Activated gamma-delta T cell treated with Interleukin-2 at 50 U/mL for 16 hours (primary cell): ENCODE measurements around the gene GLRA1.
"Not testable (repeated sequence)": the region's sequence is repeated elsewhere in the genome, so short reads cannot be mapped to it uniquely, and the experiment has no call there.

ENCODE experiments used
- DNase-seq: peaks from one replicate; pipeline ENCODE4 v3.0.0-alpha.2; 2020

GLRA1 gene

DNA sequence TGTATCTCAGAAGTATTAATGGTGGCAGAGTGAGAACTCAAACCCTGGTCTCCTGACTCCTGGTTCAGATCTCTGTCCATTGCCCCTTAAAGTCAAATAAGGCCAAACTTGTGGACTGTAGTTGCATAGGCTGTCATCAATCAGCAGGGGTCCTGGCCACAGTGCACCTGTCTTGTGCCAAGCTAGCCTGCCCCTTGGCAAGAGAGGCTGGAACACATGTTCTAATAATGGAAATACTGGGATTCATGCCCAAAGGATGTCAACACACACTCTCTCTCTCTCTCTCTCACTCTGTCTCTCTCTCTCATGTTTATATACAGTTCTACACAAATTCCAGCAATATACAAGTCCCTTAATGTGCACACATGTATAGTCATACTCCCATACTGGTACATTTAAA, 44.3 kb downstream of the GLRA1 start:
- no peak for DNase-seq

DNA sequence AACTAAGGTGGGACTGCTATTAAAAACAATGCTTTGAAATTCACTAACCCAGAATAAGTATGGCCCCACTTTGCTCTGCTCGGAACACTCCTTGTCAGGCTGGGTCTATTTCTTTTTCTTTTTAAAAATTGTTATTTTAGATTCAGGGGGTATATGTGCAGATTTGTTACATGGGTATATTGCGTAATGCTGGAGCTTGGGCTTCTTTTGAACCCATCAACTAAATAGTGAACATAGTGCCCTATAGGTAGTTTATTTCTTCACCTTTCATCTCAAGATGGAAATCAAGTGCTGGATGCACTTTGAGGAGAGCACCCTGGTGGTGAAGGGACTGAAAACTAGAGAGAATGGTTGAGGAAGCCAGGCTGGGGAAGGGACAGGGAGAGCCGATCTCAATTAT, 51.0 kb downstream of the GLRA1 start:
- no peak for DNase-seq

DNA sequence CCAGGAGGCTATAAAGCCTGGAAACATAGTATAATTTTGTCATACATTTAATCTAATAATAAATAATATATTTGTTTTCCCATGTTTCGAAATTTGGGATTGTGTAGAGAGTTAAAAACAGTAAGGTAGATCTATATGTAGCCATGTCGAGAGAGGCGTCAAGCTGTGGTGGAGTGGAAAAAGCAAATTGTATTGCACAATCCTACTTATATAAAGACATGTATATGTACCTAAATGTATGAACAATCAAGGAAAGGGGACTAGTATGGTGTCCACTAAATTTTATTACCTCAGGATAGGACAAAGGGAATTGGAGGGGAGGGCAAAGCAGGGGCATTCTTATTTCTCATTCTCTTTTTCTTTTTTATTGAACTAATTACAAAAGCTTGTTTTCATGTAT, 52.0 kb downstream of the GLRA1 start:
- no peak for DNase-seq

GRCh38 chr5:151870820-151871219, 53.8 kb downstream of the GLRA1 start:
- no peak for DNase-seq

- DNase-seq, result no peak
These were observed 54.4 kb downstream of the GLRA1 start for GRCh38 chr5:151870271-151870670.

DNA sequence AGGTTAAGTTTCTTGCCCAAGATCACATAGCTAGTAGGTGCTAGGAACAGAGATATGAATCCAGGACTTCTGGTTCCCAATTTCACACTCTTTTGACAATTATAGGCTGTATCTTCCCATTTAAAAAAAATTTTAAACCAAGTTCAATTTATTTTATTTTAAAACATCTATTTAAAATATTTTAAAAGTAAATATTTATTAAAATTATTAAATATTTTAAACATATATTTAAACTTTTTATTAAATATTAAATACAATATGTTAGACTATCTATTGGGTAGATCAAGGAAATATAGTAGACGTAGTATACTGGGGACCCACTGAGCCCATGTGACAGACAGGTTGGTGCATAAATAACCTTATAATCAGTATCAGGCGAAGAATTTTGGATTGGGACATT, 54.8 kb downstream of the GLRA1 start:
- DNase-seq, result no peak

GRCh38 chr5:151868451-151868850, 56.2 kb downstream of the GLRA1 start:
- DNase-seq, result no peak

DNA sequence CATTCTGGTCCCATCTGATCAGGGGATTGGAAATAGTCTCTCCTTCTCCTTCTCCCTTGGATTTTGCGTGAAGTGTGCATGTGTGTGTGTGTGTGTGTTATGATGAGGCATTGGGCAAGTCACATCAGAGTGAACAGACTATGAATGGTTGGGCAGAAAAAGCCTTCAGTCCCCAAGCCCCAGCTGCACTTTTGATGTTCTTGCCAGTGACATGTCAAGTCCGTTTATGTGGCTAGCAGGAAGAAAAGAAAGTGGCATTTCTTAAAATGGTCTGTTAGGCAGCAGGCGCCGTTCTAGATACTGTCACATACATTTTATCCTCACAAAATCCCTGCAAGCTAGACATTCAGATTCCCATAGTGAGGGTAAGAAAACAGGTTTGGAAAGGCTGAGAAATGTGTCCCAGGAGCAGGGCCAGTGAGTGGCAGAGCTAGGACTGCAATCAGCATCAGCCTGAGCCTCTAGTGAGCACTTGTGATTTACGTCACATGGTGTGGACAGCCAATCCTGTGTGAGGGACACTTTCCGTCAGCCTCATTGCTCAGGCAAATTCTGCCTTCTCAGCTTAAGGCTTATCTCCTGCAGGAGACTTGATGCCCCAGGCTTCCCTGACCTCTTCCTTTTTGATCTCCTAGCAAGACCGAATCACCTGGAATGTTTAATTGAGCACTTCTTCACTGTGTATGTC, 60.4 kb downstream of the GLRA1 start:
- DNase-seq, result no peak

GRCh38 chr5:151863566-151863965, 61.1 kb downstream of the GLRA1 start:
- DNase-seq, result no peak

DNA sequence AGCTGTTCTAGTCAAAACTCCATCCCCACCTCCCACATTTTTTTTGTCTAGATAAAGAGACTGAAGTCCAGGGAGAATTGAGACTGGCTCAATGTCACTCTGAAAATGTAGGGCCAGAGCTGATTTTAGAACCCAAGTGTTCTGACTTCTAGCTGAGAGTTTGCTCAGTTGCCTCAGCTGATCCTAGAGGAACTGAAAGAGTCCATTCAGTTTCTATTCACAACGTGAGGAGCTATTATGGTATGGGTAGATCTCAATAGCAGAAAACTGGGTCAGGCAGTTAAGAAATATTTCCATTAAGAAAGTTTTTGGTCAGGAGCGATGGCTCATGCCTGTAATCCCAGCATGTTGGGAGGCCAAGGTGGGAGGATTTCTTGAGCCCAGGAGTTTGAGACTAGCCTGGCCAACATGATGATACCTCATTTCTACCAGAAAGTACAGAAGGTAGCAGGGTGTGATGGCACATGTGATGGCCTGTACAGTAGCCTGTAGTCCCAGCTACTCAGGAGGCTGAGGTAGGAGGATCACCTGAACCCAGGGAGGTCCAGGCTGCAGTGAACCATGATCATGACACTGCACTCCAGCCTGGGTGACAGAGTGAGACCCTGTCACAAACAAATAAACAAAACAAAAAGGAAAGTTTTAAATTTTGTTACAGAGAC, 61.7 kb downstream of the GLRA1 start:
- no peak for DNase-seq

DNA sequence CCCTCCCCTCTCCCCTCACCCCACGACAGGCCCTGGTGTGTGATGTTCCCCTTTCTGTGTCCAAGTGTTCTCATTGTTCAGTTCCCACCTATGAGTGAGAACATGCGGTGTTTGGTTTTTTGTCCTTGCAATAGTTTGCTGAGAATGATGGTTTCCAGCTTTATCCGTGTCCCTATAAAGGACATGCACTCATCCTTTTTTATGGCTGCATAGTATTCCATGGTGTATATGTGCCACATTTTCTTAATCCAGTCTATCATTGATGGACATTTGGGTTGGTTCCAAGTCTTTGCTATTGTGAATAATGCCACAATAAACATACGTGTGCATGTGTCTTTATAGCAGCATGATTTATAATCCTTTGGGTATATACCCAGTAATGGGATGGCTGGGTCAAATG, 63.8 kb downstream of the GLRA1 start:
- not testable (repeated sequence) for DNase-seq

GRCh38 chr5:151856861-151857260, 67.8 kb downstream of the GLRA1 start:
- DNase-seq, result no peak

DNA sequence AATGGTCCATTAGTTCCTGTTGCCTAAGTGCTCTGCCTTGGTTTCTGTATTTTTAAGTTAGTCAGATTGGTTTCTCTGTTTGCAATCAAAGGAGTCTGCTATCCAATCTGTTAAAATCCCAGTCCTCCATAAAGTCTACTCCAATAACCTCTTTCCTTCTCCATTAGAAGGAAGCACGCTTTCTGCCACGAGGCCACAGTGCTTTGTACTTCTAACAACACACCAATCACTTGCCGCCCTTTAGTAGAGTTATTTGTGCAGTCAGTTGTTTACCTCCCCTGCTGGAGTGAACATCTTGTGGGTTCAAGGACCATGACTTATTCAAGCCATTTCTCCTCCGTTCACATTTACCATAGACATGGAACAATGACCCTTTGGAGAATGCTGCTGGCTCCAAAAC, 69.0 kb downstream of the GLRA1 start:
- DNase-seq, result no peak

GRCh38 chr5:151847871-151848270, 76.8 kb downstream of the GLRA1 start:
- no peak for DNase-seq

GRCh38 chr5:151846765-151847164, 77.9 kb downstream of the GLRA1 start:
- no peak for DNase-seq

GRCh38 chr5:151832843-151833242, 91.8 kb downstream of the GLRA1 start:
- not testable (repeated sequence) for DNase-seq

DNA sequence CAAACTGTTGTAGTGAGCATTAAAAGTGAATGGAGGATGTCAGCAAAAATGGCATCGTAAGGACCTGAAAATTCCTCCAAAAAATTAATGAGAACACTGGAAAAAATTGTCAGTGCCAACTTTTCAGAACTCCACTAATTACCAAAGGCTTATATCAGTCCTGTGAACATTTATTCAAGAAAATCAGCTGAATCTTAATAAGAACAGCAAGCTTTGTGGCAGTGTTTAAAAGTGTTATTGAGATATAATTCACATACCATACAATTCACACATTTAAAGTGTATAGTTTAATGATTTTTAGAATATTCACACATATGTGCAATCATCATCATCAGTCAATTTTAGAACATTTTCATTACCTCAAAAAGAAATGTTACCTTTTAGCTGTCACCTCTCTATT, 95.3 kb downstream of the GLRA1 start:
- DNase-seq, result no peak

DNA sequence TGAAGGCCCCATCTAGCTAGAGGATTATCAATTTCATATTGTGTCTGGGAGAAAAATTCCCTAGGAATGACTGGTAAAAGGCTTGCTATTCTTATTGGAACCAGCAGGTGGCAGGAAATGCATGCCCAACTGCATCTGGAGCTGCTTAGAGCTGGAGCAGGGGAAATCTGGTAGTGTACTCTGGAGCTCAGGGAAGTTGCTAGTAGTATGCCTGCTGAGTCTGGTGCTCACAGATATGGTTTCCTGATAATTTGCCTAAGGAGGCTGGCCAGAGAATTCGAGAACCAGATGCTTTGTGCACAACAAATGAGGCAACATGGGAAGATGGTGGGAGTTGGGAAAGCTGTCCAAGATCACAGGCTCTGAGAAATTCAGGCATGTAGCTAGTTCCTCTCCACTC, 99.2 kb downstream of the GLRA1 start:
- DNase-seq, result no peak

DNA sequence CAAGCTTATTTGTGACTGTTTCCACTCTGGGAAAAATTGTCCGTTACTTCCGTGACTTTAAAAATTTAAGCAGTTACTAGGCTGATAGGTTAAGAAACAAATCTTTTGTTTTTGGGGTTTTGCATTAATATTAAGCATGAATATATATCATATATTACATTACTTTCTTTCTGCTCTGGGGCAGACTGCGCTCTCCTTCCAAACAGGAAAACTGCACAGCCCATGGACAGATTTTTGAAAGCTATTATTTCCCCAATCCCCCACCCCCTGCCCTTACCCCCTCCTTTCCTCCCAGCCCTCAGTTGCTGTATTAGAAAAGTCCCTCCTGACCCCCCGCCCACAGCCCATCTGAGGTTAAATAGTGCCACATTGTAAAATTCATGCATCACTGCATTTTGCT, 102.5 kb downstream of the GLRA1 start:
- no peak for DNase-seq

DNA sequence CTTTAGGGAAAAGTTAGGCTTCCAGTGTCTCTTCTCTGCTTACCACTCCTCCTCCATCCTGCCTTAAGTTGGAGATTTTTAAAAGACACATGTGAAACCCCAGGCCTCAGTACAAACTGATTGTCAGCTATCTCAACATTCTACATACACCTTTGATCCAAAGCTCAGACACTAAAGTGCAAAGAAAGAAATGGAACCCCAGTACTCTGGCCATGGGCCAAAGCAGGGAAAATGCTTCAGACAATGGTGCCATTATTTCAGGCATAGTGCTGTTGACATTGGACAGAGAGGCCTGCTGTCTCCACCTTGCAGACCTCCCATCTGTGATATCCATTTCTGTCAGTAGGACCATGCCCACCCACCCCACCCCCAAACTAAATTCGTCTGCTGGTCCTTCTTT, 103.7 kb downstream of the GLRA1 start:
- no peak for DNase-seq

GRCh38 chr5:151820271-151820670, 104.4 kb downstream of the GLRA1 start:
- DNase-seq, result no peak

DNA sequence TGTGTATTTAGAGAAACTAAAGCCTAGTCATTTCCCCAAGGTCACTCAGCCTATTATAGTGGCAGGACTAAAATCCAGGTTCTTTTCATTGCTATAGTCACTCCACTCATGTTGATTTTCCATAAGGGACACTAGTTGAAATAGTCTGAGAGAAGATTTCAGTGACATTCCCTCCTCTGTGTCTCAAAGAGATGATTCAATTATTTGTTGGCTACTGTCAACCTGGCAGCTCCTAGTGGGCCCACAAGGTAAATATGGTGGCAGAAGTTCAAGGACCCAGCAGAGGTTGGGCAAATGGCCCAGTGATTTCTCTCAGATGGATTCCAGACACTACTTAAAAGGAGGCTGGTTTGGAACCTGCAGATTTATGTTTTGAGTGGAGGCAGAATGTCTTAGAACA, 104.8 kb downstream of the GLRA1 start:
- no peak for DNase-seq

GRCh38 chr5:151815051-151815450, 109.6 kb downstream of the GLRA1 start:
- DNase-seq, result no peak

- no peak for DNase-seq
These were observed 111.8 kb downstream of the GLRA1 start for GRCh38 chr5:151812757-151813309.
